Erythroblast (primary cell): ENCODE data around the gene KIF1A.

ENCODE experiments used
- DNase-seq, 2 experiments: peaks; one replicate each; lab custom pipeline; 2025; lab: John Stamatoyannopoulos, UW
- GATA1 ChIP-seq: IDR thresholded peaks from 2 replicates; pipeline ENCODE4 v1.6.1; 2011; ENCODE audit warnings: low read depth, mild to moderate bottlenecking, control low read depth, low read length, moderate library complexity
- POLR2A ChIP-seq: IDR thresholded peaks from 2 replicates; pipeline ENCODE4 v1.6.1; 2011; ENCODE audit warnings: mild to moderate bottlenecking, low read length

KIF1A gene

GRCh38 chr2:240793313-240794177, 26.5 kb downstream of the KIF1A start:
- no peak for TF ChIP-seq GATA1
- no peak for TF ChIP-seq POLR2A
- DNase-seq: no peak

GRCh38 chr2:240792629-240793312, 27.2 kb downstream of the KIF1A start:
- no peak for DNase-seq
- TF ChIP-seq GATA1 (no peak), POLR2A (no peak)

- DNase-seq: no peak
- no peak for TF ChIP-seq GATA1
- TF ChIP-seq POLR2A: no peak
These were observed 28.0 kb downstream of the KIF1A start for GRCh38 chr2:240791821-240792628.

GRCh38 chr2:240791221-240791800, 28.7 kb downstream of the KIF1A start:
- DNase-seq: no peak
- TF ChIP-seq POLR2A (no peak), GATA1 (no peak)

- DNase-seq: no peak
- TF ChIP-seq POLR2A: no peak
- no peak for TF ChIP-seq GATA1
These were observed 29.4 kb downstream of the KIF1A start for GRCh38 chr2:240790370-240791220.

GRCh38 chr2:240789501-240790369, 30.3 kb downstream of the KIF1A start:
- no peak for DNase-seq
- no peak for TF ChIP-seq POLR2A
- TF ChIP-seq GATA1: no peak

- TF ChIP-seq POLR2A (no peak), GATA1 (no peak)
- DNase-seq: no peak
These were observed 31.0 kb downstream of the KIF1A start for GRCh38 chr2:240789051-240789453.

- TF ChIP-seq GATA1 (no peak), POLR2A (no peak)
- no peak for DNase-seq
These were observed 31.5 kb downstream of the KIF1A start for GRCh38 chr2:240788482-240788881.

- DNase-seq: no peak
- TF ChIP-seq POLR2A: no peak
- TF ChIP-seq GATA1: no peak
These were observed 32.2 kb downstream of the KIF1A start for GRCh38 chr2:240787521-240788472.

- TF ChIP-seq POLR2A: no peak
- TF ChIP-seq GATA1: no peak
- no peak for DNase-seq
These were observed 33.1 kb downstream of the KIF1A start for GRCh38 chr2:240786871-240787311.
